A549 (cell line): ENCODE measurements around the gene FILIP1L. TPM values are rescaled to one million over a fixed set of nuclear protein-coding genes. Genes with fewer than 3 reads are reported as not detected.

Experiments
- ATAC-seq, 2 experiments: fragments of 200-7000 bp in 1 of 2; fragments of >200 bp in 1 of 2; cut with Nextera tagmentation in 1 of 2; cut with Tn5 transposase in 1 of 2; 3 replicates each; pipeline versions ENCODE4 v1.8.0 to v1.9.1; 2018 to 2020; ENCODE audit warnings: mild to moderate bottlenecking in 1 of 2, moderate library complexity in 1 of 2
- CTCF ChIA-PET: fragments of 300-600 bp; sonication (Branson Sonifier 250); formaldehyde crosslinking; extraction: SDS; loops from one replicate; lab custom pipeline; 2021; ENCODE audit warnings: antibody characterized with exemption, inconsistent platforms; lab: Yijun Ruan, JAX
- POLR2A ChIA-PET: fragments of 350-600 bp; formaldehyde crosslinking; extraction: SDS; loops from one replicate; lab custom pipeline; 2021; ENCODE audit warnings: antibody characterized with exemption, inconsistent platforms; lab: Yijun Ruan, JAX
- DNase-seq, 2 experiments: peaks; one replicate each; pipeline versions ENCODE4 v3.0.0 to v3.0.0-alpha.2; 2011 to 2016; ENCODE audit warnings: low read depth in 1 of 2, low spot score in 1 of 2
- FAIRE-seq: peaks from 2 replicates; lab custom pipeline; 2011; peaks lifted over from hg19 to GRCh38; lab: Jason Lieb, UNC
- H3K27ac ChIP-seq, 2 experiments: fragments of >200 bp; sonication (Bioruptor Twin); formaldehyde crosslinking; 3 replicates each; pipeline ENCODE4 v1.5.1; 2016 to 2017
- H3K4me1 ChIP-seq: fragments of >200 bp; sonication (Bioruptor Twin); formaldehyde crosslinking; 3 replicates; pipeline ENCODE4 v1.6.1; 2016
- H3K4me2 ChIP-seq: fragments of >200 bp; sonication (Bioruptor Twin); formaldehyde crosslinking; 3 replicates; pipeline ENCODE4 v1.6.1; 2016
- H3K4me3 ChIP-seq: fragments of >200 bp; sonication (Bioruptor Twin); formaldehyde crosslinking; 3 replicates; pipeline ENCODE4 v1.5.1; 2016
- H3K9me3 ChIP-seq: fragments of >200 bp; sonication (Bioruptor Twin); formaldehyde crosslinking; 3 replicates; pipeline ENCODE4 v1.6.1; 2016
- HOXA7 ChIP-seq: fragments of 250-450 bp; sonication (Bioruptor Pico); IDR thresholded peaks from 2 replicates; pipeline ENCODE4 v1.5.0; 2020; ENCODE audit warnings: mild to moderate bottlenecking, moderate library complexity
- HOXB13 ChIP-seq: fragments of 250-450 bp; sonication (Bioruptor Pico); IDR thresholded peaks from 2 replicates; pipeline ENCODE4 v1.5.0; 2020; ENCODE audit warnings: low read depth, mild to moderate bottlenecking, moderate library complexity
- JUNB ChIP-seq: fragments of >200 bp; sonication (Bioruptor Twin); formaldehyde crosslinking; IDR thresholded peaks from 2 replicates; pipeline ENCODE4 v1.6.1; 2016
- KDM1A ChIP-seq: fragments of 200-600 bp; sonication (generic); IDR thresholded peaks from 2 replicates; pipeline ENCODE4 v1.6.1; 2016; ENCODE audit warnings: low read depth, mild to moderate bottlenecking
- KDM5A ChIP-seq: fragments of 200-600 bp; sonication (generic); IDR thresholded peaks from 2 replicates; pipeline ENCODE4 v1.6.1; 2016; ENCODE audit warnings: antibody characterized with exemption, mild to moderate bottlenecking
- RCOR1 ChIP-seq: fragments of 150-350 bp; IDR thresholded peaks from 2 replicates; pipeline ENCODE4 v1.6.1; 2014; ENCODE audit warnings: antibody characterized with exemption, low read length, low read depth
- RNF2 ChIP-seq: fragments of 200-600 bp; sonication (generic); IDR thresholded peaks from 2 replicates; pipeline ENCODE4 v1.6.1; 2016; ENCODE audit warnings: low read depth, mild to moderate bottlenecking, antibody characterized with exemption, moderate library complexity, borderline replicate concordance
- SREBF2 ChIP-seq: fragments of 450-650 bp; IDR thresholded peaks from 2 replicates; pipeline ENCODE4 v1.6.1; 2014; ENCODE audit warnings: mild to moderate bottlenecking, moderate library complexity
- ZFP36 ChIP-seq: fragments of 450-650 bp; IDR thresholded peaks from 2 replicates; pipeline ENCODE4 v1.6.1; 2014; ENCODE audit warnings: borderline replicate concordance; ENCODE audit not compliant: partially characterized antibody
- WGBS: methylation state at CpG from one replicate; pipeline ENCODE4 v1.1.6; 2017; ENCODE audit errors: missing lambda C conversion rate; 5-methylcytosine and 5-hydroxymethylcytosine counted together
- polyA plus RNA-seq, 4 experiments: library from polyadenylated mRNA; depleted of rRNA in 3 of 4; stranded (reverse); fragments of >200 nt; fragmentation: RNase III in 1 of 4; extraction: RNeasy Plus Mini Kit Qiagen cat#74134 plus additional on column Dnase treatment in 1 of 4; gene quantifications; 2 replicates in 3 of 4; 3 replicates in 1 of 4; pipeline ENCODE4 v1.2.3, GENCODE V29; 2011 to 2017
- TF ChIP-seq, protein P1 (sequence below): fragments of >200 bp; sonication (Bioruptor Twin); formaldehyde crosslinking; IDR thresholded peaks from 2 replicates; pipeline ENCODE4 v1.6.1; 2016
- TF ChIP-seq, protein P2 (sequence below): fragments of 450-650 bp; IDR thresholded peaks from 2 replicates; pipeline ENCODE4 v1.6.1; 2014; ENCODE audit warnings: antibody characterized with exemption
- TF ChIP-seq, protein P3 (sequence below): IDR thresholded peaks from 2 replicates; pipeline ENCODE4 v1.6.1; 2012
- TF ChIP-seq, protein P4 (sequence below): fragments of 250-450 bp; sonication (Bioruptor Pico); IDR thresholded peaks from 2 replicates; pipeline ENCODE4 v1.5.0; 2020; ENCODE audit warnings: low read depth, mild to moderate bottlenecking, moderate library complexity
- TF ChIP-seq, protein P5 (sequence below): fragments of 150-350 bp; IDR thresholded peaks from 2 replicates; pipeline ENCODE4 v1.6.1; 2014; ENCODE audit warnings: low read depth, mild to moderate bottlenecking, low read length
- TF ChIP-seq, protein P6 (sequence below): fragments of 200-600 bp; sonication (generic); IDR thresholded peaks from 2 replicates; pipeline ENCODE4 v1.6.1; 2016; ENCODE audit warnings: antibody characterized with exemption, mild to moderate bottlenecking, moderate library complexity

FILIP1L gene
- polyA plus RNA-seq, 2 of the 4 experiments (the other 2 are of a cell fraction): 0.19 to 0.45 TPM

DNA sequence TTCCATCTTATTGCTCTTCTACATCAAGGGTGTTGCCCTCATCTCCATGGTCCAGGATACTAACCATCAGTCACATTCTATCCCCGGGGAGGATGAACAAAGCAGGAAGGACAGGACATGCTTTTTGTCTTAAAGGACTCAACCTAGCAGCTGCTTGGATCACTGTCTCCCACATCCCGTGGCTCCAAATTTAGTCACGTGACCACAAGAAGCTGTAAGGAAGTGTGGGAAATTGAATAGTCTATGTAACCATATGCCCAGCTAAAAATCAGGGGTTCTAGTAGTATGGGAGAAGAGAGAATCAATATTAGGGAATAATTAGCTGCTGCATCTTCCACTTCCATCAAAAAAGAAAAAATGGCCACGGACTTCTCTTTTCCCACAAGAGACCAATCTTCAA lies 314.9 kb downstream of the FILIP1L start:
- WGBS: 4% methylated on average over 4 of the region's 4 CpGs
- no peaks in the 10 kb centered on the region for H3K4me1 ChIP-seq
- H3K27ac ChIP-seq: no peak overlapping the region
- H3K4me2 ChIP-seq: no peak overlapping the region
- H3K4me3 ChIP-seq: no peak overlapping the region
- ChIA-PET CTCF (interaction anchor here (1.3 kb wide), 1 partner anchor 10 kb away, joined by 4 read pairs; no protein-coding TSS in a partner anchor), POLR2A (no interaction called here)
- no peak for DNase-seq
- ATAC-seq: no peak
- TF ChIP-seq KDM5A (no peak), JUNB (no peak), HOXB13 (CRISPR knock-in tag) (no peak), SREBF2 (no peak), RCOR1 (no peak), RNF2 (no peak)
- TF ChIP-seq, protein P1, sequence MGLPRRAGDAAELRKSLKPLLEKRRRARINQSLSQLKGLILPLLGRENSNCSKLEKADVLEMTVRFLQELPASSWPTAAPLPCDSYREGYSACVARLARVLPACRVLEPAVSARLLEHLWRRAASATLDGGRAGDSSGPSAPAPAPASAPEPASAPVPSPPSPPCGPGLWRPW: no peak
- TF ChIP-seq, protein P2, sequence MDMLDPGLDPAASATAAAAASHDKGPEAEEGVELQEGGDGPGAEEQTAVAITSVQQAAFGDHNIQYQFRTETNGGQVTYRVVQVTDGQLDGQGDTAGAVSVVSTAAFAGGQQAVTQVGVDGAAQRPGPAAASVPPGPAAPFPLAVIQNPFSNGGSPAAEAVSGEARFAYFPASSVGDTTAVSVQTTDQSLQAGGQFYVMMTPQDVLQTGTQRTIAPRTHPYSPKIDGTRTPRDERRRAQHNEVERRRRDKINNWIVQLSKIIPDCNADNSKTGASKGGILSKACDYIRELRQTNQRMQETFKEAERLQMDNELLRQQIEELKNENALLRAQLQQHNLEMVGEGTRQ: peak; percentile 68
- no peak for FAIRE-seq
- H3K9me3 ChIP-seq: peaks cover 6% of the 10 kb centered on the region; the same call in 1 of the 3 replicates

DNA sequence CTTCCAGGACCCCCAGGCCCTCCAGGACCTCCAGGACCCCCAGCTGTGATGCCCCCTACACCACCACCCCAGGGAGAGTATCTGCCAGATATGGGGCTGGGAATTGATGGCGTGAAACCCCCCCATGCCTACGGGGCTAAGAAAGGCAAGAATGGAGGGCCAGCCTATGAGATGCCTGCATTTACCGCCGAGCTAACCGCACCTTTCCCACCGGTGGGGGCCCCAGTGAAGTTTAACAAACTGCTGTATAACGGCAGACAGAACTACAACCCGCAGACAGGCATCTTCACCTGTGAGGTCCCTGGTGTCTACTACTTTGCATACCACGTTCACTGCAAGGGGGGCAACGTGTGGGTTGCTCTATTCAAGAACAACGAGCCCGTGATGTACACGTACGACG lies 318.7 kb downstream of the FILIP1L start:
- Histone ChIP-seq H3K4me1 (no peaks in the 10 kb centered on the region), H3K4me2 (no peak overlapping the region), H3K27ac (no peak overlapping the region), H3K4me3 (no peak overlapping the region)
- FAIRE-seq: no peak
- no peak for DNase-seq
- CTCF ChIA-PET: interaction anchor here (1.5 kb wide), 1 partner anchor 12 kb away, joined by 5 read pairs; no protein-coding TSS in a partner anchor
- no peak for ATAC-seq
- TF ChIP-seq HOXA7 (CRISPR knock-in tag) (no peak), SREBF2 (no peak), ZFP36 (no peak), KDM1A (no peak), KDM5A (no peak)
- TF ChIP-seq, protein P3, sequence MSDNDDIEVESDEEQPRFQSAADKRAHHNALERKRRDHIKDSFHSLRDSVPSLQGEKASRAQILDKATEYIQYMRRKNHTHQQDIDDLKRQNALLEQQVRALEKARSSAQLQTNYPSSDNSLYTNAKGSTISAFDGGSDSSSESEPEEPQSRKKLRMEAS: no peak
- TF ChIP-seq, protein P1: no peak
- TF ChIP-seq, protein P4, sequence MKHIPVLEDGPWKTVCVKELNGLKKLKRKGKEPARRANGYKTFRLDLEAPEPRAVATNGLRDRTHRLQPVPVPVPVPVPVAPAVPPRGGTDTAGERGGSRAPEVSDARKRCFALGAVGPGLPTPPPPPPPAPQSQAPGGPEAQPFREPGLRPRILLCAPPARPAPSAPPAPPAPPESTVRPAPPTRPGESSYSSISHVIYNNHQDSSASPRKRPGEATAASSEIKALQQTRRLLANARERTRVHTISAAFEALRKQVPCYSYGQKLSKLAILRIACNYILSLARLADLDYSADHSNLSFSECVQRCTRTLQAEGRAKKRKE (CRISPR knock-in tag): no peak
- TF ChIP-seq, all 56 proteins: peak for 0
- WGBS: 63% methylated on average over 15 of the region's 15 CpGs
- H3K9me3 ChIP-seq: peaks cover 6% of the 10 kb centered on the region; the same call in 1 of the 3 replicates
- POLR2A ChIA-PET: no interaction called here

DNA sequence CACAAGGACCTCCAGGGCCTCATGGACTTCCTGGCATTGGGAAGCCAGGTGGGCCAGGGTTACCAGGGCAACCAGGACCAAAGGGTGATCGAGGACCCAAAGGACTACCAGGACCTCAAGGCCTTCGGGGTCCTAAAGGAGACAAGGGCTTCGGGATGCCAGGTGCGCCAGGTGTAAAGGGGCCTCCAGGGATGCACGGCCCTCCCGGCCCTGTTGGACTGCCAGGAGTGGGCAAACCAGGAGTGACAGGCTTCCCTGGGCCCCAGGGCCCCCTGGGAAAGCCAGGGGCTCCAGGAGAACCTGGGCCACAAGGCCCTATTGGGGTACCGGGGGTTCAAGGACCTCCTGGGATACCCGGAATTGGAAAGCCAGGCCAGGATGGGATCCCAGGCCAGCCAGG lies 319.8 kb downstream of the FILIP1L start:
- Histone ChIP-seq H3K4me2 (no peak overlapping the region), H3K27ac (no peak overlapping the region), H3K4me1 (no peaks in the 10 kb centered on the region), H3K9me3 (peaks cover 4% of the 10 kb centered on the region; the same call in 1 of the 3 replicates), H3K4me3 (no peak overlapping the region)
- DNase-seq (no peak), ATAC-seq (no peak), FAIRE-seq (no peak)
- POLR2A ChIA-PET: no interaction called here
- TF ChIP-seq, protein P5, sequence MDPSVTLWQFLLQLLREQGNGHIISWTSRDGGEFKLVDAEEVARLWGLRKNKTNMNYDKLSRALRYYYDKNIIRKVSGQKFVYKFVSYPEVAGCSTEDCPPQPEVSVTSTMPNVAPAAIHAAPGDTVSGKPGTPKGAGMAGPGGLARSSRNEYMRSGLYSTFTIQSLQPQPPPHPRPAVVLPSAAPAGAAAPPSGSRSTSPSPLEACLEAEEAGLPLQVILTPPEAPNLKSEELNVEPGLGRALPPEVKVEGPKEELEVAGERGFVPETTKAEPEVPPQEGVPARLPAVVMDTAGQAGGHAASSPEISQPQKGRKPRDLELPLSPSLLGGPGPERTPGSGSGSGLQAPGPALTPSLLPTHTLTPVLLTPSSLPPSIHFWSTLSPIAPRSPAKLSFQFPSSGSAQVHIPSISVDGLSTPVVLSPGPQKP: no peak
- no peak for TF ChIP-seq RCOR1
- TF ChIP-seq, protein P4 (CRISPR knock-in tag): no peak
- TF ChIP-seq, protein P6, sequence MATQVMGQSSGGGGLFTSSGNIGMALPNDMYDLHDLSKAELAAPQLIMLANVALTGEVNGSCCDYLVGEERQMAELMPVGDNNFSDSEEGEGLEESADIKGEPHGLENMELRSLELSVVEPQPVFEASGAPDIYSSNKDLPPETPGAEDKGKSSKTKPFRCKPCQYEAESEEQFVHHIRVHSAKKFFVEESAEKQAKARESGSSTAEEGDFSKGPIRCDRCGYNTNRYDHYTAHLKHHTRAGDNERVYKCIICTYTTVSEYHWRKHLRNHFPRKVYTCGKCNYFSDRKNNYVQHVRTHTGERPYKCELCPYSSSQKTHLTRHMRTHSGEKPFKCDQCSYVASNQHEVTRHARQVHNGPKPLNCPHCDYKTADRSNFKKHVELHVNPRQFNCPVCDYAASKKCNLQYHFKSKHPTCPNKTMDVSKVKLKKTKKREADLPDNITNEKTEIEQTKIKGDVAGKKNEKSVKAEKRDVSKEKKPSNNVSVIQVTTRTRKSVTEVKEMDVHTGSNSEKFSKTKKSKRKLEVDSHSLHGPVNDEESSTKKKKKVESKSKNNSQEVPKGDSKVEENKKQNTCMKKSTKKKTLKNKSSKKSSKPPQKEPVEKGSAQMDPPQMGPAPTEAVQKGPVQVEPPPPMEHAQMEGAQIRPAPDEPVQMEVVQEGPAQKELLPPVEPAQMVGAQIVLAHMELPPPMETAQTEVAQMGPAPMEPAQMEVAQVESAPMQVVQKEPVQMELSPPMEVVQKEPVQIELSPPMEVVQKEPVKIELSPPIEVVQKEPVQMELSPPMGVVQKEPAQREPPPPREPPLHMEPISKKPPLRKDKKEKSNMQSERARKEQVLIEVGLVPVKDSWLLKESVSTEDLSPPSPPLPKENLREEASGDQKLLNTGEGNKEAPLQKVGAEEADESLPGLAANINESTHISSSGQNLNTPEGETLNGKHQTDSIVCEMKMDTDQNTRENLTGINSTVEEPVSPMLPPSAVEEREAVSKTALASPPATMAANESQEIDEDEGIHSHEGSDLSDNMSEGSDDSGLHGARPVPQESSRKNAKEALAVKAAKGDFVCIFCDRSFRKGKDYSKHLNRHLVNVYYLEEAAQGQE: no peak
- WGBS: 32% methylated on average over 6 of the region's 8 CpGs
- CTCF ChIA-PET: interaction anchor here (1.5 kb wide), 1 partner anchor 13 kb away, joined by 5 read pairs; no protein-coding TSS in a partner anchor
